GM23338 (cell line): Measurements from ENCODE around the gene NKAIN2. TPM values are rescaled to one million over a fixed set of nuclear protein-coding genes. Genes with fewer than 3 reads are reported as not detected.

ENCODE experiments used
- ATAC-seq: fragments of 200-7000 bp; cut with Tn5 transposase; 3 replicates; pipeline ENCODE4 v1.9.1; 2020
- DNase-seq: peaks from one replicate; pipeline ENCODE4 v3.0.0-alpha.2; 2015; ENCODE audit warnings: low spot score
- H2AFZ ChIP-seq: fragments of 200-600 bp; sonication (generic); 2 replicates; pipeline ENCODE4 v1.8.0; 2016; ENCODE audit warnings: antibody characterized with exemption, mild to moderate bottlenecking, moderate library complexity
- H3F3A ChIP-seq: fragments of 200-600 bp; sonication (generic); replicated peaks from 2 replicates; pipeline ENCODE4 v1.8.0; 2017; ENCODE audit warnings: antibody characterized with exemption, mixed run types, low read depth
- H3K27ac ChIP-seq: fragments of 200-600 bp; sonication (generic); 2 replicates; pipeline ENCODE4 v1.6.1; 2016; ENCODE audit warnings: low read depth
- H3K27me3 ChIP-seq: fragments of 200-600 bp; sonication (generic); 2 replicates; pipeline ENCODE4 v1.8.0; 2016; ENCODE audit warnings: mild to moderate bottlenecking, mixed run types, moderate library complexity; ENCODE audit not compliant: insufficient read depth
- H3K36me3 ChIP-seq: fragments of 200-600 bp; sonication (generic); 2 replicates; pipeline ENCODE4 v1.8.0; 2016; ENCODE audit warnings: mild to moderate bottlenecking; ENCODE audit not compliant: insufficient read depth
- H3K4me1 ChIP-seq: fragments of 200-600 bp; sonication (generic); 2 replicates; pipeline ENCODE4 v1.8.0; 2016; ENCODE audit warnings: mild to moderate bottlenecking, moderate library complexity; ENCODE audit not compliant: insufficient read depth
- H3K4me2 ChIP-seq: fragments of 200-600 bp; sonication (generic); 2 replicates; pipeline ENCODE4 v1.7.1; 2017; ENCODE audit warnings: mixed run types
- H3K4me3 ChIP-seq: fragments of 200-600 bp; sonication (generic); 2 replicates; pipeline ENCODE4 v1.6.1; 2016; ENCODE audit warnings: mixed run types
- H3K79me2 ChIP-seq: fragments of 200-600 bp; sonication (generic); replicated peaks from 2 replicates; pipeline ENCODE4 v1.8.0; 2017; ENCODE audit warnings: mild to moderate bottlenecking; ENCODE audit not compliant: insufficient read depth
- H3K9me2 ChIP-seq: fragments of 200-600 bp; sonication (generic); 2 replicates; pipeline ENCODE4 v1.8.0; 2017; ENCODE audit not compliant: insufficient read depth
- H4K20me1 ChIP-seq: fragments of 200-600 bp; sonication (generic); replicated peaks from 2 replicates; pipeline ENCODE4 v1.8.0; 2017; ENCODE audit warnings: mild to moderate bottlenecking; ENCODE audit not compliant: insufficient read depth
- H3K27ac Mint-ChIP-seq: 2 replicates; pipeline ENCODE4 v1.8.0; 2020; ENCODE audit warnings: inconsistent platforms, mild to moderate bottlenecking, moderate library complexity, mixed read lengths
- H3K27me3 Mint-ChIP-seq: 3 replicates; pipeline ENCODE4 v1.8.0; 2022; ENCODE audit warnings: low read depth, mild to moderate bottlenecking, moderate library complexity, mixed read lengths, inconsistent platforms; ENCODE audit not compliant: insufficient read depth, poor library complexity
- H3K36me3 Mint-ChIP-seq: 3 replicates; pipeline ENCODE4 v1.8.0; 2021; ENCODE audit warnings: low read depth, mild to moderate bottlenecking, inconsistent platforms, moderate library complexity, mixed read lengths
- H3K4me1 Mint-ChIP-seq: 3 replicates; pipeline ENCODE4 v1.8.0; 2020; ENCODE audit warnings: mild to moderate bottlenecking, inconsistent platforms, mixed read lengths
- H3K4me3 Mint-ChIP-seq: 3 replicates; pipeline ENCODE4 v1.8.0; 2021; ENCODE audit warnings: moderate library complexity, mild to moderate bottlenecking, inconsistent platforms, mixed read lengths
- H3K9me3 Mint-ChIP-seq: 3 replicates; pipeline ENCODE4 v1.8.0; 2020; ENCODE audit warnings: moderate library complexity, mild to moderate bottlenecking, inconsistent platforms, mixed read lengths
- CREB1 ChIP-seq: fragments of 250-450 bp; sonication (Bioruptor Pico); IDR thresholded peaks from 2 replicates; pipeline ENCODE4 v1.5.0; 2020; ENCODE audit warnings: low read depth, mild to moderate bottlenecking, moderate library complexity
- EZH2 ChIP-seq: fragments of 200-600 bp; sonication (generic); IDR thresholded peaks from one replicate; pipeline ENCODE4 v1.8.0; 2017; ENCODE audit warnings: antibody characterized with exemption, mild to moderate bottlenecking, low read depth; ENCODE audit not compliant: unreplicated experiment
- EZH2phosphoT487 ChIP-seq: fragments of 200-600 bp; sonication (generic); IDR thresholded peaks from one replicate; pipeline ENCODE4 v1.8.1; 2018; ENCODE audit warnings: antibody characterized with exemption; ENCODE audit not compliant: unreplicated experiment
- JUNB ChIP-seq: IDR thresholded peaks from one replicate; pipeline ENCODE4 v1.6.1; 2016; ENCODE audit warnings: antibody characterized with exemption; ENCODE audit not compliant: unreplicated experiment
- NANOG ChIP-seq: IDR thresholded peaks from 2 replicates; pipeline ENCODE4 v1.6.1; 2016; ENCODE audit warnings: antibody characterized with exemption, borderline replicate concordance
- POLR2AphosphoS5 ChIP-seq: IDR thresholded peaks from 2 replicates; pipeline ENCODE4 v1.6.1; 2016; ENCODE audit warnings: antibody characterized with exemption, low read depth
- STAT1 ChIP-seq: IDR thresholded peaks from one replicate; pipeline ENCODE4 v1.6.1; 2016; ENCODE audit warnings: antibody characterized with exemption; ENCODE audit not compliant: unreplicated experiment
- ZNF331 ChIP-seq: fragments of 250-450 bp; sonication (Bioruptor Pico); IDR thresholded peaks from 2 replicates; pipeline ENCODE4 v1.5.0; 2020; ENCODE audit warnings: low read depth, mild to moderate bottlenecking, moderate library complexity
- polyA plus RNA-seq: library from polyadenylated mRNA; unstranded; fragments of >200 nt; fragmentation: Nextera tagmentation; extraction: Ambion mirVana; gene quantifications from 2 replicates; pipeline ENCODE4 v1.2.1, GENCODE V29; 2016
- total RNA-seq: library from RNA; depleted of rRNA; stranded (reverse); fragments of >200 nt; shearing (Covaris generic); gene quantifications from 2 replicates; pipeline ENCODE4 v1.2.3, GENCODE V29; 2014
- TF ChIP-seq, protein P1 (sequence below): fragments of 250-450 bp; sonication (Bioruptor Pico); IDR thresholded peaks from 2 replicates; pipeline ENCODE4 v1.5.0; 2020; ENCODE audit warnings: mild to moderate bottlenecking, moderate library complexity
- TF ChIP-seq, protein P2 (sequence below), 2 experiments: fragments of 200-600 bp in 1 of 2; sonication (generic) in 1 of 2; conservative IDR thresholded peaks; 2 replicates each; pipeline versions ENCODE4 v1.5.1 to v1.6.1; 2016 to 2017; ENCODE audit warnings: antibody characterized with exemption in 2 of 2, low read depth in 2 of 2, mild to moderate bottlenecking in 2 of 2, moderate library complexity in 1 of 2
- TF ChIP-seq, protein P3 (sequence below): IDR thresholded peaks from 2 replicates; pipeline ENCODE4 v1.6.1; 2016; ENCODE audit warnings: antibody characterized with exemption
- TF ChIP-seq, protein P4 (sequence below): IDR thresholded peaks from one replicate; pipeline ENCODE4 v1.6.1; 2018; ENCODE audit warnings: antibody characterized with exemption; ENCODE audit not compliant: unreplicated experiment

Gene NKAIN2
- total and polyA plus RNA-seq, 2 experiments from 2014 or later = 0.39 to 1.1 TPM

DNA sequence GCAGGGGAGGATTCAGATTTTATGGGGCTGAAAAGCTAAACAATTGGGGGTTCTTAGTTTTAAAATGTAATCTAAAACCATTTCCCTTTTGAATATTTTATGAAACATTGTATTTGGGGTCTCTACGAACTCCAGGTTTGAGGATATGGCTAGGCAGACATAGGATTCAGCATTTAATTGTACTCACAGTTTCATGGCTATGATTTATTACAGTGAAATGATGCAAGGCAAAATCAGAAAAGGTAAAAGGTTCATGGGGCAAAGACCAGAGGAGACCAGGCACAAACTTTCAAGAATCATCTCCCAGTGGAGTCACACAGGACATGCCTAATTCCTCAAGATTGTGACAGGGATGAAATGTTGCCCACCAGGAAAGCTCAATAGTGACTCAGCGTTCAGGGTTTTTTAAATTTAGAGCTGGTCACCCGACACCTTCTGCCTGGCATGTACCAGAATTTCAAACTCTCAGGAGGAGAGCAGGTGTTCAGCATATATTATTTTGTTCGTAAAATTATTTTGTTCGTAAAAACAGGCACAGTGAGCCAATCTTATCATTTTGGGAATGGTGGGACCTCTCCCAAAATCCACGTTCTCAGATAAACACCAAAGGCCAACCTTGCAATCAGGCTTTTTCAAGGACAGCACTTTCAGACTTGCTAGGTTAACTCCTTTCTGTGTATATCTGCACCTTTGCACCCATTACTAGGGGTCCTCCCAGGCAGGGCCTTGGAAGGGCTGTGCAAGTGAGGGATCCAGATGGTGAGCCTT is 270.3 kb downstream of the NKAIN2 start:
- peak overlapping the region; percentile 87 for H3K27ac Mint-ChIP-seq
- H3K4me3 ChIP-seq = no peak overlapping the region
- H4K20me1 ChIP-seq = no peaks in the 10 kb centered on the region
- ATAC-seq (no peak), DNase-seq (peak; percentile 17)
- H3K4me1 Mint-ChIP-seq = peaks cover 17% of the 10 kb centered on the region
- H3K27ac ChIP-seq = no peak overlapping the region
- TF ChIP-seq NANOG (no peak), EZH2phosphoT487 (no peak), JUNB (no peak), EZH2 (no peak), STAT1 (no peak), ZNF331 (CRISPR knock-in tag) (no peak), POLR2AphosphoS5 (no peak), CREB1 (no peak)
- TF ChIP-seq, protein P1, sequence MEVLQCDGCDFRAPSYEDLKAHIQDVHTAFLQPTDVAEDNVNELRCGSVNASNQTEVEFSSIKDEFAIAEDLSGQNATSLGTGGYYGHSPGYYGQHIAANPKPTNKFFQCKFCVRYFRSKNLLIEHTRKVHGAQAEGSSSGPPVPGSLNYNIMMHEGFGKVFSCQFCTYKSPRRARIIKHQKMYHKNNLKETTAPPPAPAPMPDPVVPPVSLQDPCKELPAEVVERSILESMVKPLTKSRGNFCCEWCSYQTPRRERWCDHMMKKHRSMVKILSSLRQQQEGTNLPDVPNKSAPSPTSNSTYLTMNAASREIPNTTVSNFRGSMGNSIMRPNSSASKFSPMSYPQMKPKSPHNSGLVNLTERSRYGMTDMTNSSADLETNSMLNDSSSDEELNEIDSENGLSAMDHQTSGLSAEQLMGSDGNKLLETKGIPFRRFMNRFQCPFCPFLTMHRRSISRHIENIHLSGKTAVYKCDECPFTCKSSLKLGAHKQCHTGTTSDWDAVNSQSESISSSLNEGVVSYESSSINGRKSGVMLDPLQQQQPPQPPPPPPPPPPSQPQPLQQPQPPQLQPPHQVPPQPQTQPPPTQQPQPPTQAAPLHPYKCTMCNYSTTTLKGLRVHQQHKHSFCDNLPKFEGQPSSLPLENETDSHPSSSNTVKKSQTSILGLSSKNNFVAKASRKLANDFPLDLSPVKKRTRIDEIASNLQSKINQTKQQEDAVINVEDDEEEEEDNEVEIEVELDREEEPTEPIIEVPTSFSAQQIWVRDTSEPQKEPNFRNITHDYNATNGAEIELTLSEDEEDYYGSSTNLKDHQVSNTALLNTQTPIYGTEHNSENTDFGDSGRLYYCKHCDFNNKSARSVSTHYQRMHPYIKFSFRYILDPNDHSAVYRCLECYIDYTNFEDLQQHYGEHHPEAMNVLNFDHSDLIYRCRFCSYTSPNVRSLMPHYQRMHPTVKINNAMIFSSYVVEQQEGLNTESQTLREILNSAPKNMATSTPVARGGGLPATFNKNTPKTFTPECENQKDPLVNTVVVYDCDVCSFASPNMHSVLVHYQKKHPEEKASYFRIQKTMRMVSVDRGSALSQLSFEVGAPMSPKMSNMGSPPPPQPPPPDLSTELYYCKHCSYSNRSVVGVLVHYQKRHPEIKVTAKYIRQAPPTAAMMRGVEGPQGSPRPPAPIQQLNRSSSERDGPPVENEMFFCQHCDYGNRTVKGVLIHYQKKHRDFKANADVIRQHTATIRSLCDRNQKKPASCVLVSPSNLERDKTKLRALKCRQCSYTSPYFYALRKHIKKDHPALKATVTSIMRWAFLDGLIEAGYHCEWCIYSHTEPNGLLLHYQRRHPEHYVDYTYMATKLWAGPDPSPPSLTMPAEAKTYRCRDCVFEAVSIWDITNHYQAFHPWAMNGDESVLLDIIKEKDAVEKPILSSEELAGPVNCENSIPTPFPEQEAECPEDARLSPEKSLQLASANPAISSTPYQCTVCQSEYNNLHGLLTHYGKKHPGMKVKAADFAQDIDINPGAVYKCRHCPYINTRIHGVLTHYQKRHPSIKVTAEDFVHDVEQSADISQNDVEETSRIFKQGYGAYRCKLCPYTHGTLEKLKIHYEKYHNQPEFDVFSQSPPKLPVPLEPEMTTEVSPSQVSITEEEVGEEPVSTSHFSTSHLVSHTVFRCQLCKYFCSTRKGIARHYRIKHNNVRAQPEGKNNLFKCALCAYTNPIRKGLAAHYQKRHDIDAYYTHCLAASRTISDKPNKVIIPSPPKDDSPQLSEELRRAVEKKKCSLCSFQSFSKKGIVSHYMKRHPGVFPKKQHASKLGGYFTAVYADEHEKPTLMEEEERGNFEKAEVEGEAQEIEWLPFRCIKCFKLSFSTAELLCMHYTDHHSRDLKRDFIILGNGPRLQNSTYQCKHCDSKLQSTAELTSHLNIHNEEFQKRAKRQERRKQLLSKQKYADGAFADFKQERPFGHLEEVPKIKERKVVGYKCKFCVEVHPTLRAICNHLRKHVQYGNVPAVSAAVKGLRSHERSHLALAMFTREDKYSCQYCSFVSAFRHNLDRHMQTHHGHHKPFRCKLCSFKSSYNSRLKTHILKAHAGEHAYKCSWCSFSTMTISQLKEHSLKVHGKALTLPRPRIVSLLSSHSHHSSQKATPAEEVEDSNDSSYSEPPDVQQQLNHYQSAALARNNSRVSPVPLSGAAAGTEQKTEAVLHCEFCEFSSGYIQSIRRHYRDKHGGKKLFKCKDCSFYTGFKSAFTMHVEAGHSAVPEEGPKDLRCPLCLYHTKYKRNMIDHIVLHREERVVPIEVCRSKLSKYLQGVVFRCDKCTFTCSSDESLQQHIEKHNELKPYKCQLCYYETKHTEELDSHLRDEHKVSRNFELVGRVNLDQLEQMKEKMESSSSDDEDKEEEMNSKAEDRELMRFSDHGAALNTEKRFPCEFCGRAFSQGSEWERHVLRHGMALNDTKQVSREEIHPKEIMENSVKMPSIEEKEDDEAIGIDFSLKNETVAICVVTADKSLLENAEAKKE (CRISPR knock-in tag) = no peak
- TF ChIP-seq, protein P2, sequence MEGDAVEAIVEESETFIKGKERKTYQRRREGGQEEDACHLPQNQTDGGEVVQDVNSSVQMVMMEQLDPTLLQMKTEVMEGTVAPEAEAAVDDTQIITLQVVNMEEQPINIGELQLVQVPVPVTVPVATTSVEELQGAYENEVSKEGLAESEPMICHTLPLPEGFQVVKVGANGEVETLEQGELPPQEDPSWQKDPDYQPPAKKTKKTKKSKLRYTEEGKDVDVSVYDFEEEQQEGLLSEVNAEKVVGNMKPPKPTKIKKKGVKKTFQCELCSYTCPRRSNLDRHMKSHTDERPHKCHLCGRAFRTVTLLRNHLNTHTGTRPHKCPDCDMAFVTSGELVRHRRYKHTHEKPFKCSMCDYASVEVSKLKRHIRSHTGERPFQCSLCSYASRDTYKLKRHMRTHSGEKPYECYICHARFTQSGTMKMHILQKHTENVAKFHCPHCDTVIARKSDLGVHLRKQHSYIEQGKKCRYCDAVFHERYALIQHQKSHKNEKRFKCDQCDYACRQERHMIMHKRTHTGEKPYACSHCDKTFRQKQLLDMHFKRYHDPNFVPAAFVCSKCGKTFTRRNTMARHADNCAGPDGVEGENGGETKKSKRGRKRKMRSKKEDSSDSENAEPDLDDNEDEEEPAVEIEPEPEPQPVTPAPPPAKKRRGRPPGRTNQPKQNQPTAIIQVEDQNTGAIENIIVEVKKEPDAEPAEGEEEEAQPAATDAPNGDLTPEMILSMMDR (conservative IDR thresholded peaks at IDR 0.05; ENCODE audit: low read depth in 2 of 2) = no peak
- TF ChIP-seq, protein P3, sequence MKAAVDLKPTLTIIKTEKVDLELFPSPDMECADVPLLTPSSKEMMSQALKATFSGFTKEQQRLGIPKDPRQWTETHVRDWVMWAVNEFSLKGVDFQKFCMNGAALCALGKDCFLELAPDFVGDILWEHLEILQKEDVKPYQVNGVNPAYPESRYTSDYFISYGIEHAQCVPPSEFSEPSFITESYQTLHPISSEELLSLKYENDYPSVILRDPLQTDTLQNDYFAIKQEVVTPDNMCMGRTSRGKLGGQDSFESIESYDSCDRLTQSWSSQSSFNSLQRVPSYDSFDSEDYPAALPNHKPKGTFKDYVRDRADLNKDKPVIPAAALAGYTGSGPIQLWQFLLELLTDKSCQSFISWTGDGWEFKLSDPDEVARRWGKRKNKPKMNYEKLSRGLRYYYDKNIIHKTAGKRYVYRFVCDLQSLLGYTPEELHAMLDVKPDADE = no peak
- TF ChIP-seq, protein P4, sequence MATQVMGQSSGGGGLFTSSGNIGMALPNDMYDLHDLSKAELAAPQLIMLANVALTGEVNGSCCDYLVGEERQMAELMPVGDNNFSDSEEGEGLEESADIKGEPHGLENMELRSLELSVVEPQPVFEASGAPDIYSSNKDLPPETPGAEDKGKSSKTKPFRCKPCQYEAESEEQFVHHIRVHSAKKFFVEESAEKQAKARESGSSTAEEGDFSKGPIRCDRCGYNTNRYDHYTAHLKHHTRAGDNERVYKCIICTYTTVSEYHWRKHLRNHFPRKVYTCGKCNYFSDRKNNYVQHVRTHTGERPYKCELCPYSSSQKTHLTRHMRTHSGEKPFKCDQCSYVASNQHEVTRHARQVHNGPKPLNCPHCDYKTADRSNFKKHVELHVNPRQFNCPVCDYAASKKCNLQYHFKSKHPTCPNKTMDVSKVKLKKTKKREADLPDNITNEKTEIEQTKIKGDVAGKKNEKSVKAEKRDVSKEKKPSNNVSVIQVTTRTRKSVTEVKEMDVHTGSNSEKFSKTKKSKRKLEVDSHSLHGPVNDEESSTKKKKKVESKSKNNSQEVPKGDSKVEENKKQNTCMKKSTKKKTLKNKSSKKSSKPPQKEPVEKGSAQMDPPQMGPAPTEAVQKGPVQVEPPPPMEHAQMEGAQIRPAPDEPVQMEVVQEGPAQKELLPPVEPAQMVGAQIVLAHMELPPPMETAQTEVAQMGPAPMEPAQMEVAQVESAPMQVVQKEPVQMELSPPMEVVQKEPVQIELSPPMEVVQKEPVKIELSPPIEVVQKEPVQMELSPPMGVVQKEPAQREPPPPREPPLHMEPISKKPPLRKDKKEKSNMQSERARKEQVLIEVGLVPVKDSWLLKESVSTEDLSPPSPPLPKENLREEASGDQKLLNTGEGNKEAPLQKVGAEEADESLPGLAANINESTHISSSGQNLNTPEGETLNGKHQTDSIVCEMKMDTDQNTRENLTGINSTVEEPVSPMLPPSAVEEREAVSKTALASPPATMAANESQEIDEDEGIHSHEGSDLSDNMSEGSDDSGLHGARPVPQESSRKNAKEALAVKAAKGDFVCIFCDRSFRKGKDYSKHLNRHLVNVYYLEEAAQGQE = no peak
- peaks cover 12% of the 10 kb centered on the region; the same call in 1 of the 2 replicates for H3K4me1 ChIP-seq
- no peaks in the 10 kb centered on the region for H3K9me2 ChIP-seq
- no peaks in the 10 kb centered on the region for H3K36me3 Mint-ChIP-seq
- H3K4me3 Mint-ChIP-seq = no peak overlapping the region
- no peaks in the 10 kb centered on the region for H3K9me3 Mint-ChIP-seq
- no peaks in the 10 kb centered on the region for H3F3A ChIP-seq
- peak overlapping the region; percentile 73; the same call in 1 of the 2 replicates for H2AFZ ChIP-seq
- no peak overlapping the region for H3K4me2 ChIP-seq
- no peaks in the 10 kb centered on the region for H3K27me3 ChIP-seq
- no peaks in the 10 kb centered on the region for H3K27me3 Mint-ChIP-seq
- no peaks in the 10 kb centered on the region for H3K36me3 ChIP-seq
- no peaks in the 10 kb centered on the region for H3K79me2 ChIP-seq
